Hematopoietic multipotent progenitor cell (in vitro differentiated cells): ENCODE data around the gene CAPZA3. TPM values are rescaled to one million over a fixed set of nuclear protein-coding genes. Genes with fewer than 3 reads are reported as not detected.
"Not testable (repeated sequence)": the region's sequence is repeated elsewhere in the genome, so short reads cannot be mapped to it uniquely, and the experiment has no call there.

Experiments
- DNase-seq, 3 donors: peaks; one replicate each; pipeline ENCODE4 v3.0.0-alpha.2; 2011 to 2015; ENCODE audit warnings: low read depth in 2 of 3, low spot score in 2 of 3
- total RNA-seq: library from RNA; depleted of rRNA; stranded (reverse); fragments of >200 nt; gene quantifications from one replicate; pipeline ENCODE4 v1.2.3, GENCODE V29; 2012

CAPZA3 gene
- total RNA-seq, result not detected

- DNase-seq, result no peak
These were observed at the start of gene CAPZA3, which contains the start of gene PLCZ1 for GRCh38 chr12:18737819-18738218. Gene CAPZA3 (plus strand): TSS chr12:18738119. CDS start chr12:18738269, 150 bp downstream. Gene PLCZ1 (minus strand): TSS chr12:18738012. CDS start chr12:18737371, 641 bp downstream.

GRCh38 chr12:18689771-18690170 lies 48.1 kb upstream of the CAPZA3 start:
- no peak for DNase-seq

GRCh38 chr12:18690653-18691052 lies 47.3 kb upstream of the CAPZA3 start:
- DNase-seq, result no peak

GRCh38 chr12:18693986-18694385 lies 43.9 kb upstream of the CAPZA3 start:
- not testable (repeated sequence) for DNase-seq

- no peak for DNase-seq
These were observed 40.8 kb upstream of the CAPZA3 start for GRCh38 chr12:18696971-18697602.

GRCh38 chr12:18700271-18700670 lies 37.6 kb upstream of the CAPZA3 start:
- DNase-seq, result no peak

GRCh38 chr12:18703321-18703720 lies 34.6 kb upstream of the CAPZA3 start:
- no peak for DNase-seq

- no peak for DNase-seq
These were observed 34.0 kb upstream of the CAPZA3 start for GRCh38 chr12:18703911-18704310.

- DNase-seq, result no peak
These were observed 31.1 kb upstream of the CAPZA3 start for GRCh38 chr12:18706798-18707197.

GRCh38 chr12:18716236-18716635 lies 21.7 kb upstream of the CAPZA3 start:
- peak in 2 of 3 donors; percentile 0 to 27 for DNase-seq

GRCh38 chr12:18718462-18718861 lies 19.5 kb upstream of the CAPZA3 start:
- DNase-seq, result no peak

- DNase-seq, result no peak
These were observed 17.9 kb upstream of the CAPZA3 start for GRCh38 chr12:18719922-18720510.

- DNase-seq, result no peak
These were observed 17.2 kb upstream of the CAPZA3 start for GRCh38 chr12:18720690-18721089.

GRCh38 chr12:18721452-18721851 lies 16.5 kb upstream of the CAPZA3 start:
- no peak for DNase-seq

- no peak for DNase-seq
These were observed 14.2 kb upstream of the CAPZA3 start for GRCh38 chr12:18723752-18724151.

- DNase-seq, result no peak
These were observed 6.8 kb upstream of the CAPZA3 start for GRCh38 chr12:18731156-18731555.

GRCh38 chr12:18747895-18748294 lies 10.0 kb downstream of the CAPZA3 start:
- no peak for DNase-seq

GRCh38 chr12:18749386-18749957 lies 11.6 kb downstream of the CAPZA3 start:
- DNase-seq, result no peak

- no peak for DNase-seq
These were observed 12.2 kb downstream of the CAPZA3 start for GRCh38 chr12:18750085-18750484.

GRCh38 chr12:18751866-18752265 lies 13.9 kb downstream of the CAPZA3 start:
- no peak for DNase-seq

GRCh38 chr12:18752280-18752920 lies 14.5 kb downstream of the CAPZA3 start:
- no peak for DNase-seq

GRCh38 chr12:18752947-18753346 lies 15.0 kb downstream of the CAPZA3 start:
- DNase-seq, result no peak
